OCI-LY1 (cell line): Measurements from ENCODE around the gene ITGAV.

Source experiments
- H2AFZ ChIP-seq: fragments of 200-600 bp; sonication (generic), shearing (Covaris generic); 2 replicates; pipeline ENCODE4 v1.6.0; 2014; ENCODE audit warnings: antibody characterized with exemption, mild to moderate bottlenecking, low read length
- H3F3A ChIP-seq: fragments of 200-600 bp; sonication (generic), shearing (Covaris generic); 2 replicates; pipeline ENCODE4 v1.6.0; 2014; ENCODE audit warnings: mild to moderate bottlenecking, antibody characterized with exemption, low read length, moderate library complexity; ENCODE audit not compliant: insufficient read depth
- H3K27ac ChIP-seq: fragments of 200-600 bp; sonication (generic); 2 replicates; pipeline ENCODE4 v1.5.1; 2014; ENCODE audit warnings: low read length, mixed run types, mild to moderate bottlenecking, low read depth; ENCODE audit not compliant: poor library complexity, severe bottlenecking
- H3K27me3 ChIP-seq: fragments of 200-600 bp; sonication (generic); 2 replicates; pipeline ENCODE4 v1.6.0; 2014; ENCODE audit warnings: antibody characterized with exemption, mild to moderate bottlenecking, low read length, moderate library complexity; ENCODE audit not compliant: insufficient read depth
- H3K36me3 ChIP-seq: fragments of 200-600 bp; sonication (generic); 2 replicates; pipeline ENCODE4 v1.6.1; 2014; ENCODE audit warnings: mild to moderate bottlenecking, antibody characterized with exemption, low read length, moderate library complexity, mixed read lengths; ENCODE audit not compliant: insufficient read depth
- H3K4me1 ChIP-seq: fragments of 200-600 bp; sonication (generic); 2 replicates; pipeline ENCODE4 v1.5.1; 2014; ENCODE audit warnings: mild to moderate bottlenecking, low read length, moderate library complexity; ENCODE audit not compliant: insufficient read depth, severe bottlenecking
- H3K4me2 ChIP-seq: fragments of 200-600 bp; sonication (generic), shearing (Covaris generic); 2 replicates; pipeline ENCODE4 v1.6.1; 2014; ENCODE audit warnings: low read length
- H3K4me3 ChIP-seq: fragments of 200-600 bp; sonication (generic); 2 replicates; pipeline ENCODE4 v1.5.1; 2014; ENCODE audit warnings: low read length, low read depth, mild to moderate bottlenecking, mixed read lengths; ENCODE audit not compliant: poor library complexity, severe bottlenecking
- H3K79me2 ChIP-seq: fragments of 200-600 bp; shearing (Covaris generic); 2 replicates; pipeline ENCODE4 v1.6.1; 2016; ENCODE audit warnings: mixed run types, low read length, mixed read lengths; ENCODE audit not compliant: insufficient read depth
- H3K9ac ChIP-seq: fragments of 200-600 bp; sonication (generic), shearing (Covaris generic); 2 replicates; pipeline ENCODE4 v1.6.1; 2014; ENCODE audit warnings: mild to moderate bottlenecking, low read length, mixed read lengths
- H3K9me2 ChIP-seq: fragments of 200-600 bp; sonication (generic), shearing (Covaris generic); 2 replicates; pipeline ENCODE4 v1.6.1; 2014; ENCODE audit warnings: low read depth, mild to moderate bottlenecking, low read length, mixed read lengths
- H3K9me3 ChIP-seq: fragments of 200-600 bp; shearing (Covaris generic); 2 replicates; pipeline ENCODE4 v1.6.1; 2014; ENCODE audit warnings: low read length, mixed read lengths
- H4K20me1 ChIP-seq: fragments of 200-600 bp; sonication (generic), shearing (Covaris generic); 2 replicates; pipeline ENCODE4 v1.6.0; 2016; ENCODE audit warnings: mild to moderate bottlenecking, low read length; ENCODE audit not compliant: insufficient read depth
- EZH2 ChIP-seq: fragments of 200-600 bp; sonication (generic), shearing (Covaris generic); IDR thresholded peaks from 2 replicates; pipeline ENCODE4 v1.8.0; 2017; ENCODE audit warnings: borderline replicate concordance, mixed run types, mild to moderate bottlenecking, antibody characterized with exemption, low read length, moderate library complexity, mixed read lengths
- TF ChIP-seq, protein P1 (sequence below): fragments of 200-600 bp; sonication (generic), shearing (Covaris generic); IDR thresholded peaks from 2 replicates; pipeline ENCODE4 v1.5.1; 2017; ENCODE audit warnings: mild to moderate bottlenecking, antibody characterized with exemption, low read length, moderate library complexity, mixed read lengths

The ITGAV gene

DNA sequence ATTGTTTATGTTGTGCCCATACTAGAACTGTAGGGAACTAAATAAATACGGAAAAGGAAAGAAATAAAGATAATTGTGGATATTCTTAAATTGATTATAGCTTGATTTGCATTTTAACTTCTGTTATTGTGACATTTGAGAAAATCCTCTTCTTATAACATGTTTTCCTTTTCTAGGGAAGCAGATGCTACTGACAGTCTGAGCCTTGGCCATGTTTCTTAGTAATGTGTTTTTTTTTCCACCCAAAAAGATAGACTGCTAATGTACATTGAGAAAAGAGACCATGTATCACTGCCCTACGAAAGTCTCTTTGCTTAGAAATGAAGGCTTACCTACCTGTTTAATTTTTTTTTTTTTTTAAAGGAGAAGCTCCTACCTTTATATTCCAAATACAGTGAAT, 22.2 kb downstream of the ITGAV start:
- H3K4me3 ChIP-seq: no peak overlapping the region
- H3K27ac ChIP-seq: no peak overlapping the region
- H3K79me2 ChIP-seq: no peaks in the 10 kb centered on the region
- no peak for TF ChIP-seq EZH2
- TF ChIP-seq, protein P1, sequence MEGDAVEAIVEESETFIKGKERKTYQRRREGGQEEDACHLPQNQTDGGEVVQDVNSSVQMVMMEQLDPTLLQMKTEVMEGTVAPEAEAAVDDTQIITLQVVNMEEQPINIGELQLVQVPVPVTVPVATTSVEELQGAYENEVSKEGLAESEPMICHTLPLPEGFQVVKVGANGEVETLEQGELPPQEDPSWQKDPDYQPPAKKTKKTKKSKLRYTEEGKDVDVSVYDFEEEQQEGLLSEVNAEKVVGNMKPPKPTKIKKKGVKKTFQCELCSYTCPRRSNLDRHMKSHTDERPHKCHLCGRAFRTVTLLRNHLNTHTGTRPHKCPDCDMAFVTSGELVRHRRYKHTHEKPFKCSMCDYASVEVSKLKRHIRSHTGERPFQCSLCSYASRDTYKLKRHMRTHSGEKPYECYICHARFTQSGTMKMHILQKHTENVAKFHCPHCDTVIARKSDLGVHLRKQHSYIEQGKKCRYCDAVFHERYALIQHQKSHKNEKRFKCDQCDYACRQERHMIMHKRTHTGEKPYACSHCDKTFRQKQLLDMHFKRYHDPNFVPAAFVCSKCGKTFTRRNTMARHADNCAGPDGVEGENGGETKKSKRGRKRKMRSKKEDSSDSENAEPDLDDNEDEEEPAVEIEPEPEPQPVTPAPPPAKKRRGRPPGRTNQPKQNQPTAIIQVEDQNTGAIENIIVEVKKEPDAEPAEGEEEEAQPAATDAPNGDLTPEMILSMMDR: no peak
- H3F3A ChIP-seq: no peaks in the 10 kb centered on the region
- no peak overlapping the region for H3K4me2 ChIP-seq
- H3K9me2 ChIP-seq: no peaks in the 10 kb centered on the region
- no peak overlapping the region for H2AFZ ChIP-seq
- no peaks in the 10 kb centered on the region for H3K27me3 ChIP-seq
- no peaks in the 10 kb centered on the region for H3K36me3 ChIP-seq
- no peaks in the 10 kb centered on the region for H3K9me3 ChIP-seq
- H3K9ac ChIP-seq: no peak overlapping the region
- H4K20me1 ChIP-seq: no peaks in the 10 kb centered on the region
- H3K4me1 ChIP-seq: no peaks in the 10 kb centered on the region

DNA sequence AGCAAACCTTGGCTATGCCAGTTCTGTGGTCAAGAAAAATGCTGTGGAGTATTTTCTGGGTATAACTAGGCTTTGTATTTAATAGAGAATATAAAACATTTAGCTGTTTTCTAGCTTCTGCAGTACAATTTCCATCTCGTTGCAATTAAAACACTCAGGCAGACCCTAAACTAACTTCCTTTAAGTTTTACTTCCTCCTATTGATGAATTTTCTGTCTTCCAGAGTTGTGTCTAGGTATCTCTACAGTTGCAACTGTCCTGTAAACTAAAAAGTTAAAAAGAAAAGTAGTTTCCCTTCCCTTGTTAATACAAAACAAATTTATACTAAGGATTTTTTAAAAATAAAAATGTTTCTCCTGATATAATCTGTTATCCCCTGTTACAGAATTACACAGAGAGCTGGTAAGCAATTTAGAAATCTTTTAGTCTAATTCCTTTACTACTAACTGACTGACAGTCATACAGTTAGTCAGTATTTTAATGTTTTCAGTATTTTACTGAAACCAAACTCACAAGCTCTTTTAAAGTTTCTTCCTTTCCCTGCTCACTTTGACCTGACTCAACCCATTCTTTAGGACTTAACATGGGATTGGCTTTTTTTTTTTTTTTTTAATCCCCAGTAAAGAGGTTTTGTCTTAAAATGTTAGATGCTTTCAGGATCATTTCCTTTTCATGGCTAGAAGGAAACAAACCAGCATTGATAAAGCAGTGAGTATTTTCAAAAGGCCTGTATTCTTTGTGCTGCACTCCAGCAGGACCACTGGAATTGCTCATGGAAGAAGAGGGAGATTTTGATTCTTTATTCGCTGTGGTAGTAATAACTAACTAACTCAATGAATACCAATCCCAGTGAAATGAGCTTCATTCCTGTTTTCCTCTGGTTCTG, 22.9 kb downstream of the ITGAV start:
- Histone ChIP-seq H3K36me3 (no peaks in the 10 kb centered on the region), H3K27ac (no peak overlapping the region), H3K4me3 (no peak overlapping the region), H3K4me2 (no peak overlapping the region), H4K20me1 (no peaks in the 10 kb centered on the region), H3K9me2 (no peaks in the 10 kb centered on the region), H3K9ac (no peak overlapping the region), H3F3A (no peaks in the 10 kb centered on the region), H3K79me2 (no peaks in the 10 kb centered on the region), H2AFZ (no peak overlapping the region), H3K27me3 (no peaks in the 10 kb centered on the region), H3K9me3 (no peaks in the 10 kb centered on the region), H3K4me1 (no peaks in the 10 kb centered on the region)
- TF ChIP-seq, protein P1: no peak
- TF ChIP-seq EZH2: no peak

DNA sequence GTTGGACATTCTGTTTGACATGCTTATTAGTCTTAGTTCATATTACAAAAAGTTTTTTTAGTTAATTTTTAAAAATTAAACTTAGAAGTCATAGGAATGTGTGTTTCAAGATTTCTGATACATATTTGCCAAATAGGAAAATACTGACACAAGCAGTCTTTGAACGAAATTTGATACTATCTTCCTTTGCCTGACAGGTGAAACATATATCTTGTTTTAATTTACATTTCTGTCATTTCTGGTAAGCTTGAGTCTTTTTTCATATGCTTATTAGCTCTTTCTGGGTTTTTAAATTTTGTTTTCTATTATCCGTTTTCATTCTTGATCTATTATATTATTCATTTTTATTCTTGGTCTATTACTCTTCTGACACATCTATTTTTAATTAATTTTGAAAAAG, 24.5 kb downstream of the ITGAV start:
- Histone ChIP-seq H3K36me3 (no peaks in the 10 kb centered on the region), H3K27ac (no peak overlapping the region), H3F3A (no peaks in the 10 kb centered on the region), H4K20me1 (no peaks in the 10 kb centered on the region), H3K9me3 (no peaks in the 10 kb centered on the region), H3K4me1 (no peaks in the 10 kb centered on the region), H3K4me2 (no peak overlapping the region), H3K79me2 (no peaks in the 10 kb centered on the region), H3K9ac (no peak overlapping the region), H3K4me3 (no peak overlapping the region), H2AFZ (no peak overlapping the region), H3K9me2 (no peaks in the 10 kb centered on the region), H3K27me3 (no peaks in the 10 kb centered on the region)
- TF ChIP-seq EZH2: no peak
- TF ChIP-seq, protein P1: no peak
